Measurements from ENCODE around the gene PDIA4.
A peak's percentile ranks its signal among the peaks of the same experiment; 100 is the strongest.
"Not testable (repeated sequence)": the region's sequence is repeated elsewhere in the genome, so short reads cannot be mapped to it uniquely, and the experiment has no call there.

PDIA4 gene

DNA sequence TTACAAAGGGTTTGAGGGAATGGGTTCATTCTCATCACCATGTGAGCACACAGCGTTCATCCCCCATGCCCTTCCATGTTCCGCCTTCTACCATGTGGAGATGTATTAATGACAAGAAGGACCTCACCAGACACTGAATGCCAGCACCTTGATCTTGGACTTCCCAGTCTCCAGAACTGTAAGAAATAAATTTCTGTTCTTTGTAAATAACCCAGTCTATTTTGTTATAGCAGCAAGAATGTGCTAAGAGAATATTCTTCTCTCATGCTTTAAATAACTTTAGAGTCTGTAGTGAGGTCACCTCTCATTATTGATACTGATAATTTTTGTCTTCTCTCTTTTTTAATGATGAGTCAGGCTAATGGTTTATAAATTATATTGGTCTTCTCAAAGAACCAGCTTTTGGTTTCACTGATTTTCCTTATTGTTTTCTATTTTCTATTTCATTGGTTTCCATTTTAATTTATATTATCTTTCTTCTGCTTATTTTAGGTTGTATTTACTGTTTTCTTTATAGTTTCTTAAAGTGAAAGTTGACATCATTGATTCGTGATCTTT lies 3.1 kb upstream of the PDIA4 start:
- DNase-seq (ENCODE audit: low spot score) = no peak

DNA sequence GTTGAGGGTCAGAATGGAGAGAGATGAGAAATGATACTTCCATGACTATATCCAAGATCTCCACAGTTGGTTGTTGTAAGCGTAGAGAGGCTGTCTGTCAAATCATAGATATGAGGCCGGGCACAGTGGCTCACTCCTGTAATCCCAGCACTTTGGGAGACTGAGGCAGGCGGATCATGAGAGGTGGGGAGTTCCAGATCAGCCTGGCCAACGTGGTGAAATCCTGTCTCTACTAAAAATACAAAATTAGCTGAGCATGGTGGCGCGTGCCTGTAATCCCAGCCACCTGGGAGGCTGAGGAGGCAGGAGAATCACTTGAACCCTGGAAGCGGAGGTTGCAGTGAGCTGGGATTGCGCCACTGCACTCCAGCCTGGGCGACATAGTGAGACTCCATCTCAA lies 2.1 kb upstream of the PDIA4 start:
- DNase-seq (ENCODE audit: low spot score) = not testable (repeated sequence)

DNA sequence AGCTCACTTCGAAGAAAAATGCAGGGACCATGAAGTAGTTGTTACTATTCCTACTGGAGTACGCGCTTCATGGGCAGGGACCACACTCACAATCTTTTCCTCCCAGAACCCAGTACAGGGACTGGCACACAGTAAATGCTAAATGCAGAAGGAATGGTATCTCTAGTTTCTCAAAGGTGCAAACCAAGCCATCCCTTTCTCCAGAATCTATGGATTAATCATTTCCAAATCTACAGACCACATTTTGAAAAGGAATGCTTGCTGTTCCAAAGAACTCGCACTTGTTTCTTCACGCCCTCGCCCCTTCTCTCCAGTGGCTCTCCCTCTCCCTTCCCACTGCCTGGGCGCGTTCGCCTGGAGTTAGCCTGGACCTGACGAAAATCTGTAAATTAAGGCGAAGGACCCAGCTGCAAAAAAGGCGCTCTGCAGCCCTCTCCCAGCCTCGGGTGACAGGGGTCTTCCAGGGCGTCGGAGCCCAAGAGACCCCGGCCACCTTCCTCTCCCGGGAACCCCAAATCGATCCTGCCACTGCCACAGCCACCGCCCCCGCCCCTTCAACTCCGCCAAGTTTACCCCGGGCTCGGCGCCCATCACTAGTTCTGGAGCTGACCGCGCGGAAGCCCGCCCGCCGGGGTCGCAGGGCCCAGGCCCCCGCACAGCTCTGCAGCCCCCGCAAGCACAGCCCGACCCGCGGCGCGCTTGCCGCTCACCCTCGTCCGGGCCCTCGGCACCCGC lies 527 bp downstream of the PDIA4 start:
- no peak for DNase-seq (ENCODE audit: low spot score)

DNA sequence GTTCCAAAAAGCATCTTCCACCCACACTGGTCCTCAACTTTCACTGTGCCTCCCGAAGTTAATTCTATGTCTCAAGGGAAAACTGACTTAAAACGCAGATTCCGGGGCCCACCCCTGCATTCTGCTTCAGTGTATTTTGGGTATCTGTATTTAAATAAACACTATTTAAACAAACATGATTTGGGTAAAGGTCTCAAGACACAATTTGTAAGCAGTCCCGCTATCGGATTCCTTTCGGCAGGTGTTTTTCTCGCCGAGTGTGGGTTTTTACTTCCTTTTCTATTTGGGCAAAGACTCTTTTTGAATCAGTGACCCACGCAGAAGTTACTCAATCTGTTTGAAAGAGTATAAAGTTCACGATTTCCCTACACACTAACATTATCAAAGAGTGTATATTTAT lies 1.2 kb downstream of the PDIA4 start:
- DNase-seq (ENCODE audit: low spot score) = no peak

DNA sequence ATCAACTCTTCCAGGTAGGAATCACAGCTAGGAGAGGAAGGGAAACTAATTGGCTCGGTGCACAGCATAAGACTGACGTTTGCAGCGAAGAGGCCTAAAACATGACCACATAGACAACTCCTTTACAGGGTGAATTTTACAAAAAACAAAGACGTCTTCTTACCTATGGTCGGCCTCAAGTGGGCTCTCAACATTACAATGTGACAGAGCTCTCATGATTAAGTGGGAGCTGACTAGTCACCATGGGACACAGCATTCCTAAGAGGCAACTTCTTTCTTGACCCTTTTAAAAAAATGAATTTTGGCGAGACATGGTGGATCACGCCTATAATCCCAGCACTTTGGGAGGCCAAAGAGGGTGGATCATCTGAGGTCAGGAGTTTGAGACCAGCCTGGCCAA lies 4.6 kb downstream of the PDIA4 start:
- no peak for DNase-seq (ENCODE audit: low spot score)

DNA sequence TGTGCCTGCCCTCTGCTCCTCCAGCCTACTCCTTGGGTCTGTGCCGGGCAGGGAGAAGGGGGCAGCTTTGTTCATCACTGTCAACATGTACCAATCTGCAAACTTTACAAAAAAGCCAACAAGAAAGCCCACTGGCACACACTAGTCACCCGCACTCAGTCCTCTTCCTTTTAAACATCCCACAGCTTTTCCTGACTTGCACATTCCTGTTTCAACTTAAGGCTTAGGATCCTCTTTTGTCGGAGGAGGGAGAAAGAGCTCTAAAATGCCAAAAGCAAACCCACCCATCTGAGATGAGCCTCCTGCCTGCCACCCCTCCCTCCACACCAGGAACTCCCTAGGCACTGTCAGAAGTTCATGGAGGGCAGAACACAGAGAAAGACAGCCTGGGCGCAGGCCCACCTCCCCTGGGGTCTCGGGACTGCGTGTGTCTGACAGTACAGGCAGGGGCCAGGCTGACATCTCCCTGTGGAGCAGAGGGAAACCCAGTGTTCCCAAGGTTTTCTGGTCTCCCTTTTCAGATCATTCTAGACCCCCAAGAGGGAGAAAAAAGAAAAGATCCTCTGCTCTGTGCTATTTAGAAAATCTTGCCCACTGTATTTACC lies 5.4 kb downstream of the PDIA4 start:
- DNase-seq (ENCODE audit: low spot score) = no peak

DNA sequence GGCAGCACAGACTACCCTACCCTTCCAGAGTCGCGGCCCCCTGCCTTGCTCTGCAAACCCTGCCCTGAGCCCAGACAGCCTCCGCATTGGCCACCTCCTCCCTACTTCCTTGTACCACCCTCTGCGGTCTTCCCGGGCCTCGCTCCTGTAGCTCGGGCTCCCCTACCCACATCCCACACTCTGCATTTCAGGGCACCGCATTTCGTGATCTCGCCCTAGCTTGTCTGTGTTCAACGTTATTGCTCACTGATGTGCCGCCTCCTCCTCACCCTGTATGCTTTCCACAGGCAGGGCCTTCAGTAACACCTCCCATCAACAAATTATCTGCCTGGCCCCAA lies 6.6 kb downstream of the PDIA4 start:
- no peak for DNase-seq (ENCODE audit: low spot score)

DNA sequence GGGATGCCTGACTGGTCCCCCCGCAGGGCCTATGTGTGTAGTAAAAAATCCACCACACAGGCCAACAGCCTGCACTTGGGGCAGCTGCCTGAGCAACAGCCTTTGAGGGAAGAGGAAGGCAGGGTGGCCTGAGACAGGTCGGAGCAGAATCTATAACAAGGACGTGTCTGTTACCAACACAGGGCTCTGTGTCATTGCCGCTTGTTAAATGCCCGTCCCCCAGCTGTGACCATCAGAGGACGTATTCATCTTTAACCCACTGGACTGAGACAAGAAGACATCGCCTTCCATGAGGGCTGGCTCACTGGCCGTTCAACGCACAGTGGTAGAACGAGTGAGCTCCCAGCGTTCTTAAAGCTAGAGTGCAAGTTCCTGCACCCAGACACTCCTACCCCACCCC lies 7.8 kb downstream of the PDIA4 start:
- no peak for DNase-seq (ENCODE audit: low spot score)

DNA sequence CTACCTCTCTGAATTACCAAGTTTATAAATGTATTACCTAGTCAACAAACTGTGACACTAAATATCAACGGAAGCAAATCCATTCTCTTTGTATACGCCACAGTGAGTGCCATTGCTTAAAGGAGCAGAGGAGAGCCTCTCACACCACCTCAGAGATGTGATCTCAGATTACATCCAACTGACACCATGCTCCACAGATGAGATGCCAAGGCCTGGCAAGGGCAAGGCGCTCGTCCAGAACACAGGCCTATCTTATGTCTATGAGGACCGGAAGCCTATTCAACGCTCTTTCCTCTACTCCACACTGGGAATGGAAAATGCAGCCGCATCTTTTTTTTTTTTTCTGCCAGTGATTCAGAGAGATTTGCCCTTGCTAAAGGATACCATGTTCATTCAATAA lies 11.4 kb downstream of the PDIA4 start:
- no peak for DNase-seq (ENCODE audit: low spot score)

DNA sequence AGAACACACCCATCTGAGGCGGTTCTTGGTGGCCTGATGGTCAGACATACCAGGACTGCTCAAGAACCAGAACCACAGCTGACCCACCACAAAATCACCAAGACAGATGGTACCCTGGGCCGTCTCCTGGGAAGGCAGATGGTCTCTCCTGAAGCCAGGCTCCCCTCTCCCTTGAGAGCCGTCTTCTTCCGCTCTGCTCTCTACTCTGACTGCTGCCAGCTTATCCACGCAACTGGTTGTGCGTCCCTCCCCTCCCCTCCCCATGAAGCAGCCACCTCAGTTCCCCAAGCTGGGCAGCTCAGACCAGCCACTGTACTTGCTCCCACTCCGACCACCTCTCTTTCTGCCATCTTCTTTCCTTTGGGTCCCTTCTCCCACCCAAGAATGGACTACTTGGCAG lies 14.0 kb downstream of the PDIA4 start:
- no peak for DNase-seq (ENCODE audit: low spot score)

DNA sequence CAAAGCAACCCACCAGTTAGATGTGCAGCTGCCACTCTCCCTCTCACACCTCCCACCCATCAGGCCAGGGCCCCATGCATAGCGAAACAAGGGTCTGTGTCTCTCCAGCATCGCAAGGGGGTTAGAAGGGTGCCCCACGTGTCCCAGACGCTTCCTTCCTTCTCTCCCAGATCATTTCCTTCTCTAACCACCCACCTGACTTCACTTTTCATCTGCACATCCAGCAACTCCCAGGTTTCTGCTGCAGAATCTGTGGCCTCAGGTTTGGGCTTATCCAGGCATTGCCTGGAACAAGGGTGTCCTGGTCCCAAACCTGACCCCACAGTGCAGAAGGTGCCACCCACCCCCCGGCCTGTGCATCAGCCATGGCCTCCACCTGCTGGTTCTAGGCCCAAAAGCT lies 14.4 kb downstream of the PDIA4 start:
- DNase-seq (ENCODE audit: low spot score) = no peak

DNA sequence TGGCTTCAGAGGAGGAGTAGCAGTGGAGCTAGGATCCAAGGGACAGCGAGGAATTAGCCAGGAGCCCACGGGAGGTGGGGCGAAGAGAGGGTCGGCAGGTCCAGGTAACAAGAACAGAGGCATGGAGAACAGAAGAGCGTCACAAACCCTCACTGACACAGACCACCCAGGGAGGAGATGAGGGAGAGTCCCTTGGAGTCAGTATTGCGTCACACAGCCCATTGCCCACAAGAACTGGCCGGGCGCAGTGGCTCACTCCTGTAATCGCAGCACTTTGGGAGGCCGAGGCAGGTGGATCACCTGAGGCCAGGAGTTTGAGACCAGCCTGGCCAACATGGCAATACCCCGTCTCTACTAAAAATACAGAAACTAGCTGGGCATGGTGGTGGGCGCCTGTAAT lies 15.6 kb downstream of the PDIA4 start:
- not testable (repeated sequence) for DNase-seq (ENCODE audit: low spot score)

DNA sequence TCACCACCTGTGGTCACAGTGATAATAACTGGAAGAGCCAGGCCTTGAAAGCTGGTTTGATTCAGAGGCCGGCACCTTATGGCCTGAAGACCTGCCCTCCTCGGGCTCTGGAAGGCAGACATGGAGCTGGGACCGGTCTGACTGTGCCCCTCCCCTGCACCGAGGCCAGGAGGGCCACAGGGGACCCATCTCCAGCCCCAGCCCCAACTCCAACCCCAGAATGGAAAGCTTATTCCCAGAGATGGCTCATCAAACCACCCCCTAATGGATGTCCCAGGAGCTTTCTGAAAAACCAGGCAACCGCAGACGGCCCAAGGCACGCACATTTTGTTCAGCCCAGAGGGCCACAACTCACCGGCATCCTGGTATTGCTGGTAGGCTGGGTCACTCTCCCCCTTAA lies 16.8 kb downstream of the PDIA4 start:
- no peak for DNase-seq (ENCODE audit: low spot score)

DNA sequence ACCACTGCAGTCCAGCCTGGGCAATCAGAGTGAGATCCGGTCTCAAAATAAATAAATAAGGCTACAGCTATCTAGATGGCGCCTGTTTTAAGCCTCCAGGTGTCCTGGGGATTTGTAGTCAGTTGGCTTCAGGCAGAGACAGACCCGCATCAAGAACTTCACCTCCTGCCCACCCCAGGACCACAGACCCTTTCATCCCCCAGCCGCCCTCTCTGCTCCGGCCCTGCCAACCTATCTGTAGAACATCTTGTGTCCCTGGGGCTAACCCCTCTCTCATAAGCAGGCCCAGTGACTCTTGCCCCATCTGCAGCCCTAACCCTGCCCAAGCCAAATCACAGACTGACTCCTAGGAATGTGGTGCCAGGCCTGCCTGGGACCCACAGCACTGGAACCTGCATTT lies 17.9 kb downstream of the PDIA4 start:
- no peak for DNase-seq (ENCODE audit: low spot score)

DNA sequence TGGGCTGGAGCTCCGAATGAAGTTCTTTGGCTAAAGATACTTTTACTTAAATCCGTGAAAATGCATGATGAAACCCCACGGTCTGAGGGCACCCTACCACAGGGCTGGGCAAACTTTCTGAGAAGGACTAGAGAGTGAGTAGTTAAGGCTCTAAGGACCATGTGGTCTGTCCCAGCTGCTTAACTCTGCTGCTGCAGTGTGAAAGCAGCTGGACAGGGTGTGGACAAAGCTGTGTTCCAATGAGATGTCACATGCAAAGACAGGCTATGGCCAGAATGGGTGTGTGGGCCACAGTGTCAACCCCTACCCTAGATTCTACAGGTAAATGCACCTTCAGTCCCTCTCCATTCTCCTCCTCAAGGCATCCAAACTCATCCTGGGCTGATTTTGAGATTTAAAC lies 18.8 kb downstream of the PDIA4 start:
- no peak for DNase-seq (ENCODE audit: low spot score)

DNA sequence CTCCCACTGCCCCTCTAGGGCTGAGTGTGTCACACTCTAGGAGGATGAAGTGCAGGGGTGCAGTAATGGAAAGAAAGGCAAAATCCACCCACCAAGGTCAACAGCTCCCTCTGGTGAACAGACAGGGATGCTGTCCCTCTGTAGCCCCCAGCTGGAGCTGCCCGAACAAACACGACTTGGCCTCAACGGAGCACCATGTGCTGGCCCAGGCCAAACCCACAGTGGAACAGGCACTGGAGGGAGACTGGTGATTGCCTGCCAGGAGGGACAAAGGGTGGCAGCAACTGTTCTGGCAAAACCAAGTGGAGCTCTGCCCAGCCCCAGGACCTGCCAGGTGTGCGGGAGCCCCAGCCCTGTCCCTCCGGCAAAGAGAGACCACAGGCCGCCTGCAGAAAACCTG lies 20.7 kb downstream of the PDIA4 start:
- DNase-seq (ENCODE audit: low spot score) = no peak

DNA sequence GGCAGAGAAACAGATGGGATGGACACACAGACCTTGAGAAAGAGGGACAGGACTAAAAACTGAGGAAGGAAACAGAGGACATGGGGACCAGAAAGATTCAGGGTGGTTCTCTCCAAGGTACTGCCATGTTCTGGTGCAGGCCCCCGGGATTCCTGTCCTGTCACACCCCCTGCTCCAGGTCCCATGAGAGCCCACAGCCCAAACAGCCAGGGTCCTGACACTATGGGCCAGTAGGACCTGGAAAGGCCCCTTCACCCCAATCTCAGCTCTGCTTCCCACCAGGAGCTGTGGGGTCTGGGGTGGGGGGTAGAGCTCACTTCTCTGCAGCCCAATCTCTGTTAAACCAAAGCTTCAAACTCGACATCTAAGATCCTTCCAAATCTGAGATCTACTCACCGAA lies 21.2 kb downstream of the PDIA4 start:
- DNase-seq (ENCODE audit: low spot score) = no peak

DNA sequence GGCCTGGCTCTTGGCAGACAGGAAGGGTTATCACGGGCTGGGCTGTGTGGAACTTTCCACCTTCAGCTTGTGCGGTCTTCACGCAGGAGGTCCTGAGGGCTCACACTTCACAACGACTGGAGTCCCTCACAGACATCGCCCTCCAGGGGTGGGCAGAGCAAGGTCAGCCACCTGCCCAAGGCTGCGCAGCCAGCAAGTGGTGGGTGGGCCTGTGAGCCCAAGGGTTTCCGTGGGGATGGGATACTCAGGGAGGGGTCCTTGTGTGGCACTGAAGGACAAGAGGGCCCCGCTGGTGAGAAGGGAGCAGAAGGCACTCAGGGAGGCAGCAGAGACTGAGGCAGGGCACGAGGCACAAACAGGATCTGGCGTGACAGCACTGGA lies 22.0 kb downstream of the PDIA4 start:
- no peak for DNase-seq (ENCODE audit: low spot score)

DNA sequence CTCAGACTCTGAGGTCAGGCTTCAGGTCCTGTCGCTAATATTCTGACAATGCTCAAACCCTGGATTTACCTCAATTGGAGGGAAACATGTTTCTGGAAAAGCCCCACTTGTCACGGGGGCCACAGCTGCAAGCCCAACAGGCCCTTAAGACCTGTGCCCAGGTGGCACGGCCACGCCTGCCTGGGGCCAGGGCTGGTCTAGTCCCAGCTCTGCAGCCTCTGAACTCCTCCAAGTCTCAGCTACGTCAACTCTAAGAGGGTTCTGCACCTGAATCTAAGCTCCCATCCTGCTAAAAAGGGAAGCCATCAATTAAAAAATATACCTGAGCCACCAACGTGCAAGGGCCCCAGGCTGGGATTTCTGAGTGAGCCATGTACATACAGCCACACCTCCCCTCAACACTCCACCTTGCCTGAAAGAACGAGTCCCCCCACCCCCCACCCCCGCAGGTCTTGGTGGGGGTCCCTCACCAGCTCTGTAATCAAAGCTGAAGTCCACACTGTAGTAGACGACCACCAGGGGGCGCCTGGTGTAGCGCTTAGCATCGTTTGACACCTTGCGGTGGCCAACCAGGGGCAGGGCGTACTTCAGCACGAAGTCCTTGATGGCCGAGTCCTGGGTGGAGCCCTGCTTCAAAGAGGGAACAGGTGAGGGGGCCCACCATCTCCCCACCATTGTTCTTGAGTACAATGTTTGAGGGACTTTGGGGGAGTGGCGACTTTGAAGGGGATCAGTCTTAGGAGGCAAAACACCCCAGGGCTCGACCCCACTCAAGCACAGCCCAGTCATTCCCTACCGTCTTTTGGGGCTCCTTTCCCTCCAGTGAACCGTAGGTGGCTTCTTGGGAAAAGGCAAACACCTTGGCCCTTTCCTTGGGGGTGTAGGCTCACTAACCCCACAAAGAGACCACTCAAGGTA lies 22.6 kb downstream of the PDIA4 start:
- DNase-seq (ENCODE audit: low spot score) = peak; percentile 91

DNA sequence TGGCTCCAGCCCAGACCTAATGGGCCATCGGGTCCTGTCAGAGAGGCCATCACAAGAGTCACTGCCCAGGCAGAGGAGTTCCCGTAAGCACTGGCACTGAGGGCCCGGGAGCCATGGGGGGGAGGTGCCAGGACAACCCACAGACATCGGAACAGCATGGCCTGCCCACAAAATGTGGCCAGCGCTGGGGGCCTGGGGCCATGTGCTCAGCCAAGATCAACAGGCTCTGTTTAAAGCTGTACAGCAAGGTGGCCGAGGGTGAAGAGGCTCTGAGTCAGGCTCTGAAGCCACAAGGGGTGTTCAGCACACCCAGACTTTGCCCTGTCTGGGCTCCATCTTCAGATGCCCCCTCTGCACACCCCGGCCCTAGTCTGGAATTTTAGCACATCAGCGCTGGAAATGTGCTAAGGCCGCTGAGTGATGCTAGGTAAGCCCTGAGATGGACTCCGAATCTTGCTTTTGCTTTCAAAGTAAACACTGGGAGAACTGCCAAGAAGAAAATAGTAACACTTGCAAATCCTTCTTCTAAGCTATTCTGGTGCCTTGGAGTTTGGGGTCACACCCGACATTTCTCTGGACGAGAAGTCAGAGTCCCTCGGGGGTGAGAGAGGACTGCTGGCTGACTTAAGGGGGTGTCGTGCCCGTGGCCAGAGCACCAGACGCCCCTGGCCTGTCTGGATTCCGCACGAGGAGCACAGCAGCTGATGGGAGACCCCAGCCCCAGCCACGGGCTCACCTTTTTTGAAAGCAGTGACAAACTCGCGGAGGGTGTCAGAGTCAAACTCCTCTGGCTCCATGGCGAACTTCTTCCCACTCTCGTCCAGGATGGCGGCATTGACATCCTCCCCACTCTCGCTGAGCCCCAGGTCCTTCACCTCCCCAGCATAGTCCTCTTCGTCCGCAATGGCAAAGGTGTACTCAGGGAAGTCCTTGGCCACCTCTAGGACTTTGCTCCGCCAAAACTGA lies 23.6 kb downstream of the PDIA4 start:
- no peak for DNase-seq (ENCODE audit: low spot score)

DNA sequence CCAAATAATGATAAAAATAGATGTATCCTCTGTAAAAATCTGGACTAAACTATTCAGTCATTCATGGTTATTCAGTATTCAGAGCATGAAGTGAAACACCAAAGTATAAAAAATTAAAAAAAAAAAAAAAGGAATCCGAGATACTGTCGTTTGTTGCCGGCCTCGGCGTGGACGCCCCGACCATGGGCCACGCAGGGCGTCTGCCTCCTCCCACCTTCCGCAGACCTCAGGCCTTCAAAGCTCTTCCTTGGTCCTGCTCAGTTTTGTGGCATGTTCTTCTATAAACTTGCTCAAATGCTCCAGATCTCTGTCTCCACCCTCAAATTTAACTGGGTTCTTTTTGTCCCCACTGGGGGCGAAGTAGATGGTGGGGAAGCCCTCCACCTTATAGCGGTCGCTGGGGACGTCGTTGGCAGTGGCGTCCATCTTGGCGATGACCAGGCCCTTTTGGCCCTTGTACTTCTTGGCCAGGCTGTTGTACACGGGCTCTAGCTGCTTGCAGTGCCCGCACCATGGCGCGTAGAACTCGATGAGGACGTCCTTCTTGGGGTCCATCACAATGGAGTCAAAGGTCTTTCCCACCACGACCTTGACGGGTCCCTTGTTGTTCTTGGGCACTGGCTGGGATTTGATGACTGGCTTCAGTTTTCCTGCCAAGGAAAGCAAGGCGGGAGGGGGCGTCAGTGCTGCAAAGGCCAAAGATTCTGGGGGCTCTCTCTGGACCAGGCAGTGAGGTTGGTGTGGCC lies 24.6 kb downstream of the PDIA4 start:
- DNase-seq (ENCODE audit: low spot score) = no peak
